LNCaP clone FGC (cell line): ENCODE measurements around the gene TMEM131.

ENCODE experiments used
- DNase-seq: peaks from one replicate; pipeline ENCODE4 v3.0.0-alpha.2; 2011; ENCODE audit warnings: low read depth
- H3K4me3 ChIP-seq: 2 replicates; pipeline ENCODE4 v1.5.1; 2011; ENCODE audit warnings: mild to moderate bottlenecking, low read depth, low read length, control low read depth
- CTCF ChIP-seq: IDR thresholded peaks from 2 replicates; pipeline ENCODE4 v1.5.1; 2012; ENCODE audit warnings: mild to moderate bottlenecking; ENCODE audit not compliant: control insufficient read depth, insufficient read depth; ENCODE audit errors: extremely low read depth

Gene TMEM131

GRCh38 chr2:97988722-97989121 is 7.0 kb downstream of the TMEM131 start:
- no peak for TF ChIP-seq CTCF
- DNase-seq = no peak
- no peak overlapping the region for H3K4me3 ChIP-seq

GRCh38 chr2:97985998-97986397 is 9.8 kb downstream of the TMEM131 start:
- DNase-seq = no peak
- TF ChIP-seq CTCF = no peak

GRCh38 chr2:97983698-97984097 is 12.1 kb downstream of the TMEM131 start:
- TF ChIP-seq CTCF = no peak
- no peak overlapping the region for H3K4me3 ChIP-seq
- DNase-seq = no peak

More at GRCh38 chr2:97985998-97986397, 9.8 kb downstream of the TMEM131 start:
- H3K4me3 ChIP-seq = no peak overlapping the region

- TF ChIP-seq CTCF = no peak
- H3K4me3 ChIP-seq = no peak overlapping the region
- DNase-seq = no peak
Observed at GRCh38 chr2:97983134-97983533, 12.6 kb downstream of the TMEM131 start.

- no peak for DNase-seq
- no peak for TF ChIP-seq CTCF
- no peak overlapping the region for H3K4me3 ChIP-seq
Observed at GRCh38 chr2:97982621-97983020, 13.1 kb downstream of the TMEM131 start.

- H3K4me3 ChIP-seq = no peak overlapping the region
- DNase-seq = no peak
- TF ChIP-seq CTCF = no peak
Observed at GRCh38 chr2:97981961-97982360, 13.8 kb downstream of the TMEM131 start.

- DNase-seq = no peak
- no peak for TF ChIP-seq CTCF
Observed at GRCh38 chr2:97979904-97980303, 15.8 kb downstream of the TMEM131 start.

More at GRCh38 chr2:97979904-97980303, 15.8 kb downstream of the TMEM131 start:
- H3K4me3 ChIP-seq = no peak overlapping the region
